Esophagus muscularis mucosa (tissue), 3 donors: ENCODE measurements around the gene FNDC11.

Source experiments
- CTCF ChIP-seq, 3 experiments: fragments of 200-600 bp in 2 of 3; fragments of 450-650 bp in 1 of 3; sonication (generic) in 2 of 3; IDR thresholded peaks; one replicate each; pipeline ENCODE4 v1.5.1; 2017 to 2019; ENCODE audit warnings: antibody characterized with exemption in 3 of 3, mild to moderate bottlenecking in 2 of 3, moderate library complexity in 1 of 3
- POLR2AphosphoS5 ChIP-seq, 2 donors: sonication (generic); formaldehyde crosslinking; IDR thresholded peaks; one replicate each; pipeline ENCODE4 v1.6.1; 2017; ENCODE audit warnings: antibody characterized with exemption in 2 of 2

GRCh38 chr20:63525971-63526370 lies 28.0 kb upstream of the FNDC11 start:
- TF ChIP-seq CTCF (IDR thresholded peaks at IDR 0.05) = no peak
- no peak for TF ChIP-seq POLR2AphosphoS5 (IDR thresholded peaks at IDR 0.05)
